HUES6 (cell line): ENCODE measurements around the gene AGPS.
"Not testable (repeated sequence)": the region's sequence is repeated elsewhere in the genome, so short reads cannot be mapped to it uniquely, and the experiment has no call there.

Source experiments
- H3K27ac ChIP-seq: 2 replicates; pipeline ENCODE4 v1.7.0; 2013; ENCODE audit warnings: low read depth, mild to moderate bottlenecking, low read length, inconsistent platforms
- H3K27me3 ChIP-seq: 2 replicates; pipeline ENCODE4 v1.6.1; 2013; ENCODE audit warnings: low read length; ENCODE audit not compliant: control insufficient read depth, insufficient read depth
- H3K36me3 ChIP-seq: 2 replicates; pipeline ENCODE4 v1.6.1; 2013; ENCODE audit warnings: low read length; ENCODE audit not compliant: control insufficient read depth, insufficient read depth
- H3K4me1 ChIP-seq: 2 replicates; pipeline ENCODE4 v1.6.1; 2013; ENCODE audit warnings: low read length; ENCODE audit not compliant: control insufficient read depth, insufficient read depth
- H3K4me3 ChIP-seq: 2 replicates; pipeline ENCODE4 v1.5.1; 2013; ENCODE audit warnings: low read depth, low read length
- H3K9ac ChIP-seq: one replicate; pipeline ENCODE4 v1.6.1; 2013; ENCODE audit warnings: mild to moderate bottlenecking, low read length
- H3K9me3 ChIP-seq: 2 replicates; pipeline ENCODE4 v1.6.1; 2013; ENCODE audit warnings: low read depth, low read length; ENCODE audit not compliant: control insufficient read depth, insufficient read depth

The AGPS gene

DNA sequence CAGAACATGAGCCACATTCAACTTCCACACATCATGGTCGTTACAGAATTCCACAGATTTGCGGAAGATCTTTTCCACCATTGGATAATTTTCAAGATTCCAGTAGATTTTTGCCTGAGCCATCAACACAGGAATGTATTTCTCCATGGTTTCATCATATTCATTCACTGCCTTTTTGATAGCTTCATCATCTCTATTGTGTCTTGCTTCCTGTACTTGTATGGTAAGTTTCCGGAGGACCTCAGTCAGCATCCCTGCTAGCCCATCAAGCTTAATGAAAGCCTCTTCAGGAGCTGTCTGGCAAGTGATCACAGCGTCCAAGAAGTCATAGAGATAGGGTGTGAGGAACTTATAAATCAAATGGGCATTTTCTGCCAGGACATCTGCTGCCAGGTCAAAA lies 158.8 kb downstream of the AGPS start:
- not testable (repeated sequence) for H3K4me1 ChIP-seq, H3K36me3 ChIP-seq, H3K4me3 ChIP-seq, H3K9me3 ChIP-seq, H3K9ac ChIP-seq, H3K27ac ChIP-seq, H3K27me3 ChIP-seq

GRCh38 chr2:177551989-177552421 lies 159.4 kb downstream of the AGPS start:
- no peaks in the 10 kb centered on the region for H3K4me1 ChIP-seq
- peak overlapping the region; percentile 99; the same call in 1 of the 2 replicates for H3K27ac ChIP-seq
- H3K4me3 ChIP-seq: peak overlapping the region; percentile 99
- peak overlapping the region; percentile 98 for H3K9ac ChIP-seq
- no peaks in the 10 kb centered on the region for H3K27me3 ChIP-seq
- peaks cover 4% of the 10 kb centered on the region; the same call in 1 of the 2 replicates for H3K9me3 ChIP-seq
- H3K36me3 ChIP-seq: no peaks in the 10 kb centered on the region

- Histone ChIP-seq H3K9ac (peak overlapping the region; percentile 98), H3K4me3 (peak overlapping the region; percentile 99), H3K9me3 (peaks cover 6% of the 10 kb centered on the region), H3K36me3 (no peaks in the 10 kb centered on the region), H3K4me1 (no peaks in the 10 kb centered on the region), H3K27ac (peak overlapping the region; percentile 99), H3K27me3 (no peaks in the 10 kb centered on the region)
These were observed 160.0 kb downstream of the AGPS start for GRCh38 chr2:177552422-177553175.

- H3K4me3 ChIP-seq: peak overlapping the region; percentile 99
- no peaks in the 10 kb centered on the region for H3K36me3 ChIP-seq
- peak overlapping the region; percentile 99 for H3K27ac ChIP-seq
- no peaks in the 10 kb centered on the region for H3K27me3 ChIP-seq
- H3K4me1 ChIP-seq: no peaks in the 10 kb centered on the region
- H3K9me3 ChIP-seq: peaks cover 13% of the 10 kb centered on the region
- peak overlapping the region; percentile 98 for H3K9ac ChIP-seq
These were observed 160.8 kb downstream of the AGPS start for GRCh38 chr2:177553176-177553884.

GRCh38 chr2:177554365-177554764 lies 161.8 kb downstream of the AGPS start:
- no peaks in the 10 kb centered on the region for H3K4me1 ChIP-seq
- H3K4me3 ChIP-seq: no peak overlapping the region
- H3K9me3 ChIP-seq: peaks cover 15% of the 10 kb centered on the region
- no peaks in the 10 kb centered on the region for H3K36me3 ChIP-seq
- no peak overlapping the region for H3K9ac ChIP-seq
- H3K27ac ChIP-seq: no peak overlapping the region
- no peaks in the 10 kb centered on the region for H3K27me3 ChIP-seq

DNA sequence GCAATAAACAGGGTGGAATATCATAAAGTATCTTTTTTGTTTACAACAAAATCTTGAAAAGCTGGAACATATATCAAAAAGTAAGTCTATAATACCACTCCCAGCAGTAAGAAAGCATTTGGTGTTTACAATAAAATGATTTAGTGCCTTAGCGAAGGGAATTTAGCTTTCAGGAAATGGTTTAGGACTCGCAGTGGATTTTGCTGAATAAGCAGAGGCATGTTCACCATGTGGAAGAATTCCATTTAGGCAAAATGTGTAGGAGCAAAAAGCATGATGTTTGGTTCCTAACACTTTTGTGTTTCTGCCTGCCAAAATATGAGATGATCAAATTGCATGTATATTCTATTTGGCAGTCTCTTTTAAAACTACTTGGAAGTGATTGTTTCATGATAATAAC lies 163.6 kb downstream of the AGPS start:
- Histone ChIP-seq H3K27me3 (no peaks in the 10 kb centered on the region), H3K9ac (no peak overlapping the region), H3K27ac (no peak overlapping the region), H3K36me3 (no peaks in the 10 kb centered on the region), H3K4me1 (no peaks in the 10 kb centered on the region), H3K4me3 (no peak overlapping the region), H3K9me3 (peaks cover 15% of the 10 kb centered on the region)

GRCh38 chr2:177557794-177558193 lies 165.2 kb downstream of the AGPS start:
- Histone ChIP-seq H3K4me1 (no peaks in the 10 kb centered on the region), H3K27me3 (no peaks in the 10 kb centered on the region), H3K9me3 (peaks cover 15% of the 10 kb centered on the region), H3K36me3 (no peaks in the 10 kb centered on the region), H3K9ac (no peak overlapping the region), H3K27ac (no peak overlapping the region), H3K4me3 (no peak overlapping the region)

DNA sequence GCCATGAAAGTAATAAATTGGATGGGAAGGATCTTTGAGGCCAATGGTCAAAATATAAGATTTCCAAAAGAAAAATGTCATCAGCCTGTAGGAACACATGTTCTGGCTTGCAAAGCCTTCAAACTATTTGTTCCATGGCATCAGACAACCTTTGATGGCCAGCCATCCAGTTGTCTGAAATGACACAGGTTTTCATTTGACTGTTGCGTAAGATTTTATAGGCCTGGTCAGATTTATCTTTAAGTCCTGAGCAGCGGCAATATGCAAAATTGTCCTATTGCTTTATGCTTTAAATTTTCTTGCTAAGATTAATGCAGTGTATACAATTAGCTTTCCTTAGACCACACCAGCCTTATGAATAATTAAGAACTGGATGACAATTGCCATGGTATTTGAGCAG lies 167.1 kb downstream of the AGPS start:
- H3K4me1 ChIP-seq: no peaks in the 10 kb centered on the region
- no peaks in the 10 kb centered on the region for H3K27me3 ChIP-seq
- H3K27ac ChIP-seq: no peak overlapping the region
- no peaks in the 10 kb centered on the region for H3K36me3 ChIP-seq
- no peak overlapping the region for H3K9ac ChIP-seq
- peaks cover 15% of the 10 kb centered on the region for H3K9me3 ChIP-seq
- no peak overlapping the region for H3K4me3 ChIP-seq

DNA sequence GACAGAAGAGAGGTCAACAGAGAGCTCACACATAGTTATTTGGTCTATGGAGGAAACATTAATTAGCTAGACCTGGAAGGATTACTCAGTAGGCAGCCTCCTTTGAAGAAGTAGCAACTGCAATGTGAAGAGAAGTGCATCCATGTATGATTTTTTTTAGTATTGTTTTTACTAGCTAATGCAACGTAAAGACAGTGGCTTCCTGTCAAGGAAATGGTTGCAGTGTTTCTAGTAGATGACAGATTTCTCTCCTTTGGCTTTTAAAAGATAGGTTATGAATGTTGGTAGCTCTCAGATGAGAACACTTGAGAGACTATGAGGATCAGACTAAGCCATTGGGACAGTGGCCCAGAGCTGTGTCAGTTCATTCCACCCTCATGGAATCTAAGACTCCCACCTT lies 175.8 kb downstream of the AGPS start:
- Histone ChIP-seq H3K27ac (no peak overlapping the region), H3K4me1 (no peaks in the 10 kb centered on the region), H3K9ac (no peak overlapping the region), H3K27me3 (no peaks in the 10 kb centered on the region), H3K4me3 (no peak overlapping the region), H3K9me3 (no peaks in the 10 kb centered on the region), H3K36me3 (no peaks in the 10 kb centered on the region)

GRCh38 chr2:177568893-177569292 lies 176.3 kb downstream of the AGPS start:
- Histone ChIP-seq H3K27me3 (no peaks in the 10 kb centered on the region), H3K4me1 (no peaks in the 10 kb centered on the region), H3K27ac (no peak overlapping the region), H3K9me3 (no peaks in the 10 kb centered on the region), H3K36me3 (no peaks in the 10 kb centered on the region), H3K4me3 (no peak overlapping the region), H3K9ac (no peak overlapping the region)

GRCh38 chr2:177572236-177572671 lies 179.7 kb downstream of the AGPS start:
- Histone ChIP-seq H3K9ac (no peak overlapping the region), H3K4me1 (no peaks in the 10 kb centered on the region), H3K36me3 (no peaks in the 10 kb centered on the region), H3K27me3 (no peaks in the 10 kb centered on the region), H3K4me3 (no peak overlapping the region), H3K9me3 (no peaks in the 10 kb centered on the region), H3K27ac (no peak overlapping the region)
